LNCaP clone FGC (cell line): ENCODE results near the gene POLG2.

ENCODE experiments used
- DNase-seq: peaks from one replicate; pipeline ENCODE4 v3.0.0-alpha.2; 2011; ENCODE audit warnings: low read depth
- H3K4me3 ChIP-seq: 2 replicates; pipeline ENCODE4 v1.5.1; 2011; ENCODE audit warnings: mild to moderate bottlenecking, low read depth, low read length, control low read depth
- TF ChIP-seq, protein P1 (sequence below): IDR thresholded peaks from 2 replicates; pipeline ENCODE4 v1.5.1; 2012; ENCODE audit warnings: mild to moderate bottlenecking; ENCODE audit not compliant: control insufficient read depth, insufficient read depth; ENCODE audit errors: extremely low read depth

The POLG2 gene

DNA sequence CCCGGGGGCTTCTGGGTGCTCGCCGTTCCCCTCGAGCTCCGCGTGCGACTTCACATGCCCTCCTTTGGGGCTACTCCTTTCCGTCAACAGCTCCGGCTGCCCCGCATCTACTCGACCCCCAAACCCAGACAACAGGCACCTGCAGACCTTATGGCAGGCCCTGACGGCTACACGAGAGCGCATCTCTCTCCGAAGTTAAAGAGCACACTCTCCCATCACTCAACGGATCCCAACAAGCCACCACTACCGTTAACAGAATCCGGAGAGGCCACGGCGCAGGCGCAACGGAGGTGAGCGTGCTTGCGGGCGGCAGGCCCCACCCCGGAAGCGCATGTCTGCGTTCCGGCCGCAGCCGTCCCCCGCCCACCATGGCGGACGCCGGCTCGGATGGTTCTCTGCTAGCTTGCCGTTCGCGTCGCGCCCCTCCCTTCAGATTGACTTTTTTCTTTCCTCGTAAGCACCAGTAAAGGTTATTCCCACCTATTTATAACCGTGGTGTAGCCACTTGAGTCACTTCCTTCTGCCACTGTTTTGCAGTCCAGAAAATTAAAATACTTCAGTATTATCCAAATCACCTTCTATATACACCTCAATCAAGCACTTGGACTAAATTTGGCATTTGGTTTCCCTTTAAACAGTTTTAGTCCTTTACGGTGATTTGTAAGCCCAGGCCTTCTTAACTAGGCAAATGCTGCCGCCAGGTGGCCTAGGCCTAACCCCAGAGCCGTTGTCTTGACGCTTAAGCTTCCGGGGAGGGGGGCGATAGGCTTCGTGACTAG lies at the start of gene POLG2:
Gene POLG2 (minus strand): TSS at position 269 of the 779 bp plus-strand sequence. CDS start 86 bp downstream, at position 183.
- peak; percentile 73 for DNase-seq
- TF ChIP-seq, protein P1, sequence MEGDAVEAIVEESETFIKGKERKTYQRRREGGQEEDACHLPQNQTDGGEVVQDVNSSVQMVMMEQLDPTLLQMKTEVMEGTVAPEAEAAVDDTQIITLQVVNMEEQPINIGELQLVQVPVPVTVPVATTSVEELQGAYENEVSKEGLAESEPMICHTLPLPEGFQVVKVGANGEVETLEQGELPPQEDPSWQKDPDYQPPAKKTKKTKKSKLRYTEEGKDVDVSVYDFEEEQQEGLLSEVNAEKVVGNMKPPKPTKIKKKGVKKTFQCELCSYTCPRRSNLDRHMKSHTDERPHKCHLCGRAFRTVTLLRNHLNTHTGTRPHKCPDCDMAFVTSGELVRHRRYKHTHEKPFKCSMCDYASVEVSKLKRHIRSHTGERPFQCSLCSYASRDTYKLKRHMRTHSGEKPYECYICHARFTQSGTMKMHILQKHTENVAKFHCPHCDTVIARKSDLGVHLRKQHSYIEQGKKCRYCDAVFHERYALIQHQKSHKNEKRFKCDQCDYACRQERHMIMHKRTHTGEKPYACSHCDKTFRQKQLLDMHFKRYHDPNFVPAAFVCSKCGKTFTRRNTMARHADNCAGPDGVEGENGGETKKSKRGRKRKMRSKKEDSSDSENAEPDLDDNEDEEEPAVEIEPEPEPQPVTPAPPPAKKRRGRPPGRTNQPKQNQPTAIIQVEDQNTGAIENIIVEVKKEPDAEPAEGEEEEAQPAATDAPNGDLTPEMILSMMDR = peak; percentile 43
- peak within 1 kb of the TSS; percentile 83 for H3K4me3 ChIP-seq

DNA sequence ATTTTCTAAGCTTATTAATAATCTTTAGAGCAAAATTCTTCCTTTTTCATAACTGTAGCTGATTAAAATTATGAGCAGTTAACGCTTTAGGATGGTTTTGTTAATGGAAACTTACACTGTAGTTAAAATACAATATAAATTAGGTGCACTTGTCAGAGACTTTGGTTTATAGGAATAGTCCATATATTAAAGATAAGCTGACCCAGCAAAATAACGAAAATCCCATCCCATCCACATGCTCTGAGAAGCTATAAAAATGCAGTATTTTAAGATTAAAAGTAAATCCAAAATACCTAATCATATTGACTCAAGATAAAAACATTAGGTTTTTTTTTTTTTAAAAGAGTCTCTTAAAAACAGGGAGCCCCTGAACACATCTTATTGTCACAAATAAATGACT lies 47.9 kb upstream of the POLG2 start:
- TF ChIP-seq, protein P1 = no peak
- no peak for DNase-seq
- H3K4me3 ChIP-seq = no peak overlapping the region

DNA sequence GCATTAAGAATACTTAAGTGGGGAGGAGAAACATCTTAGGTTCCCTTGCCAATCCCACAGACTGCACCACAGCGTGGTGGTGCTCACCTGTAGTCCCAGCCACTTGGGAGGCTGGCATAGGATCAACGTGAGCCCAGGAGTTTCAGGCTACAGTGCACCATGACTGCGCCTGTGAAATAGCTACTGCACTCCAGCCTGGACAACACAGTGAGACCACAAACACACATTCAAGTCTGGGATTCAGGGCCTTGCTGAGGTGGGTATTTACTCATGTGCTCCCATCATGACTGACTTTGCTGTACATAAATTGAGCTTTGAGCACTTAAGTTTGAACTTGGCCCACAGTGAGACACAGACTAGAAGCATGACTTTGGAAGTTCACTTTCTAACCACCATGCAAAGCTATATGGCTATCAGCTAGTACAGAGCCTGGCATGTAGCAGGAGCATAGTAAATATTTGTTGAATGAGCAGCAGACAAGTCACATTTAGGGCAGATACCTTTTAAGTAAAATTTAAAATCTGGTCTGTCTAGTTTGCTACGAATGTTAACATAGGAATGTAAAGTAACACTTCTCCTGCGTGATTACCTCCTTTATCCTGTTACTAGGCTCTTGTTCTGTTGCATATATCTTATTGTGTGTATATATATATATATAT lies 43.4 kb upstream of the POLG2 start:
- TF ChIP-seq, protein P1 = no peak
- peak; percentile 61 for DNase-seq
- no peak overlapping the region for H3K4me3 ChIP-seq

DNA sequence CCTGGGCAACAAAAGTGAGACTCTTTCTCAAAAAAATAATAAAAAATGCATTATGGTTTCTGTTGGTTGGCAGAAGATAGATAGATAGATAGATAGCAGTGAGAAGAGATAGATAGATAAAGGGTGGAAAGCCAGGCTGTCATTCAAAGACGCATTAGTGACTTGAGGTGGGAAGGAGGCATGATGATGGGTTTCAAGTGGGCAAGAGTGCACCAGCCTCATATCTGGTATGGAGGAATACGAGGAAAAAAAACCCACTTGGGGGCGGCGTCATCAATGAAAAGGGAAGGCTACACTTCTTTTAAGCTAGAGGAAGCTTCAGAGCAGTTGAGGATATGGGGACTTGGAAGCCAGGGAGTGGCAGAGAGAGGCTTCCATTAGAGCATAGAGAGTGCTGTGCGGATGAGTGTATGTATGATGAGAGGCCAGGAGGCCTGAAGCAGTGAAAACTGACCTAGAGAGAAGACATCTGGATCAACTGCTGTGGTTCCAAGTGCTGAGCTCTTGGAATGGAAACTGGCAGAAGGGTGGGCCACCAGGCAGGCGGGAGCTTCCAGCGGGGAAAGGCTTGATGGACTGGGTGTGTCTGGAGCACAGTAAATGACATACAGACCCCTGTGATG lies 41.8 kb upstream of the POLG2 start:
- TF ChIP-seq, protein P1 = no peak
- H3K4me3 ChIP-seq = no peak overlapping the region
- DNase-seq = no peak

DNA sequence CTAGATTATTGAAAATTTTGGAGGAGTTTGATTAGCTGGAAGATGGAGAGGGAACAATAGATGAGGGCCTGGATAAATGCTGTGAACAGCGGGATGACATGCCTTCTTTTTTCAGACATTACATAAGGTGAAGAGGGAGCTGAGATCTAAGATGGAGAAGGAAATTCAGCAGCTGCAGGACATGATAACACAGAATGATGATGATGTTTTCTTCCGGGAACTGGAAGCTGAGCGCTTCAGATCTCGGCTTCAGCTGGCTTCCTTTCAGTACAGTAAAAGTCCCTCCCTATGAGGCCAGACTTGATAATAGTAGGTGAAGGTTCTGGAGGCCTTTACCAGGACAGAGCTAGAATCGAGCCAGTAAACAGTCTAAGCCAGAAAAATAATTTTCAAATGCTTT lies 40.6 kb upstream of the POLG2 start:
- H3K4me3 ChIP-seq = no peak overlapping the region
- TF ChIP-seq, protein P1 = no peak
- DNase-seq = peak; percentile 19

DNA sequence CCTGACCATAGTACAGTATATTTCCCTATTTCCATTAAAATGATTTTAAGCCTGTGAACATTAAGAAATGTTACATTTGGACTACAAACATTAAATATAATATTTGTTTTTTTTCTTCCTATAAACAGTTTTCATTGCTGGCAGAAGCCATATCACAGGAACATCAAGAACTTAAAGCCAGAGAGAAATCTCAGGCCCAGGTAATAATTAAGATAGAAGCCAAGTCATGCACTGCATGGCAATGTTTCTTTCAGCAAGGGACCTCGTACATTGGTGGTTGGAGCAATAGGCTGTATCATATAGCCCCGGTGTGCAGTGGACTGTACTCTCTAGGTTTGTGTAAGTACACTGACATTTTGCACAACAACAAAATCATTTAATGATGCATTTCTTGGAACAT lies 40.1 kb upstream of the POLG2 start:
- TF ChIP-seq, protein P1 = no peak
- H3K4me3 ChIP-seq = no peak overlapping the region
- DNase-seq = peak; percentile 77

DNA sequence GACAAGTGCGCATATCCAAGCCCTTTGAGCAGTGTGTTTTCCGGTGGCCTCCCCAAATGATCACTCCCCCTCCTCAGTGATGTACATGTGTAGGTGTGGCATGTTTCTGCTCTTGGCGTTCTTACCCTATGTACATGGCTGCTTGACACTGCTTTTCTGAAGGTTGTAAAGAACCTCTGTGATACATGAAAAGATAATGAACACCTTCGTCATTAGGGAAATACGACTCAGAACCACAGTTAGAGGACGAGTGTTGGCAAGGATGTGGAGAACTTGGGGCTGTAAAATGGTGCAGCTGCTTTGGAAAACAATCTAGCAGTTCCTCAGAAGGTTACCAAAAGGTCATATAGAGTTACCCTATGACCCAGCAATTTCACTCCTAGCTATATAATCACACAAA lies 38.5 kb upstream of the POLG2 start:
- no peak overlapping the region for H3K4me3 ChIP-seq
- no peak for DNase-seq
- TF ChIP-seq, protein P1 = no peak
